ENCODE data around the gene PDE11A.
A peak's percentile ranks its signal among the peaks of the same experiment; 100 is the strongest.
"Not testable (repeated sequence)": the region's sequence is repeated elsewhere in the genome, so short reads cannot be mapped to it uniquely, and the experiment has no call there.

The PDE11A gene

GRCh38 chr2:178008636-178009289, 63.8 kb downstream of the PDE11A start:
- DNase-seq: no peak

GRCh38 chr2:178006710-178007109, 65.9 kb downstream of the PDE11A start:
- DNase-seq: no peak

DNA sequence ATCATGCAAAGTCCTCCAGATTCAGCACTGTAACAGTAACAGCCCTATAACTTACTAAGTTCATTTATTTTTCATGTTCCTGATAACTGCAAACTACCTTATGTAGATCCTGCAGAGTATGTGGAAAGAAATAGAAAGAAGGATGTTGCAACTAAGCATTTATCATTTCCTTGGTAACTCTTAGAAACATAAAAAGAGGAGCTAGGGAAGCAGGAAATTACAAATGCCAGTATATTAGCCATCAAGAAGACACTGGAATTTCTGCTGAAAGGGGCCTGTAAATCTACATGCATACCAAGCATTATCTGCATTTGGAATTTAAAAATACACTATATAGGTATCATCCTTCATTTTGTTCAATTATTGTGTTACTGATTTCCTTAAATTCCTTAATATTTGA, 66.8 kb downstream of the PDE11A start:
- no peak for DNase-seq

DNA sequence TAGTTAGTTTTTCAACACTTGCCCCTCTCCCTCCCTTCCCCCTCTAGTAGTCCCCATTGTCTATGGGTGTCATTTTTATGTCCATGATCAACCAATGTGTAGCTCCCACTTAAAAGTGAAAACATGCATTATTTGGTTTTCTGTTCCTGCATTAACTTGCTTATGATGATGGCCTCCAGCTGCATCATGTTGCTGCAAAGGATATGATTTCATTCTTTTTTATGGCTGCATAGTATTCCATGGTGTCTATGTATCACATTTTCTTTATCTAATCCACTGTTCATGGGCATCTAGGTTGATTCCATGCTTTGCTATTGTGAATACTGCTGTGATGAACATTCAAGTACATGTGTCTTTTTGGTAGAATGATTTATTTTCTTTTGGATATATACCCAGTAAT, 70.5 kb downstream of the PDE11A start:
- DNase-seq: no peak

DNA sequence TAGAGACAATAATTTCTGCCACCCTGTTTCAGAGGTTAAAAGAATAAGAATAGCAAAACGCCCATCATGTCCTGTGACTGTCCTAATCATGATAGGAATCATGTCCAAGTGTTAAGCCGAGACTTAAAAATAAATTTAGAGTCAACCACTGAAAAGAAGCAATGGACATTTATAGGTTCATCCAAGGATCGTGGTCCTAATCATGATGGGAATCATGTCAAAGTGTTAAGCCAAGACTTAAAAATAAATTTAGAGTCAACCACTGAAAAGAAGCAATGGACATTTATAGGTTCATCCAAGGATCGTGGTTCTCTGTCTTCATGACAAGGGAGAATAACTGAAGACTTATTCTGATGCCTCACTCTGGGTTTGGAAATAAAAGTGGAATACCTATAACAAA, 73.6 kb downstream of the PDE11A start:
- no peak for DNase-seq

- no peak for DNase-seq
Observed at GRCh38 chr2:177998006-177998405, 74.6 kb downstream of the PDE11A start.

GRCh38 chr2:177992992-177993391, 79.6 kb downstream of the PDE11A start:
- DNase-seq: no peak

GRCh38 chr2:177989029-177989885, 83.3 kb downstream of the PDE11A start:
- no peak for DNase-seq

DNA sequence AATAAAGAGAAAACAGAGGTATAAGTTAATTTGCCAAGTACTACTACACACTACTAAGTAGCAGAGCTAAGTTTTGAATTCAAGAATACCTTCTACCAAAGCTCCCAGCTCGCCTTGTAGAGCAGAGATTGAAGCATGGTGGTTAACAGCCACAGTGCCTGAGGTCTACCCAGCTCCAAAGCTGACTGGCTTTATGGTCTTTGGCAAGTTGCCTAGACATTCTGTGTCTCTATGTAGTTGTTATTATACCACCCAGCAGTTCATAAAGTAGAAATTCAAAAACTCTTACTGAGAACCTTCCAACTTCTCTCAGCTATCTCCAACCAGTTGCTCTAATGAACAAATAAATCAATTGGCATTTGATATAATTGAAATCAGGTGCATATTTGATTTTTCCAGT, 87.8 kb downstream of the PDE11A start:
- no peak for DNase-seq

DNA sequence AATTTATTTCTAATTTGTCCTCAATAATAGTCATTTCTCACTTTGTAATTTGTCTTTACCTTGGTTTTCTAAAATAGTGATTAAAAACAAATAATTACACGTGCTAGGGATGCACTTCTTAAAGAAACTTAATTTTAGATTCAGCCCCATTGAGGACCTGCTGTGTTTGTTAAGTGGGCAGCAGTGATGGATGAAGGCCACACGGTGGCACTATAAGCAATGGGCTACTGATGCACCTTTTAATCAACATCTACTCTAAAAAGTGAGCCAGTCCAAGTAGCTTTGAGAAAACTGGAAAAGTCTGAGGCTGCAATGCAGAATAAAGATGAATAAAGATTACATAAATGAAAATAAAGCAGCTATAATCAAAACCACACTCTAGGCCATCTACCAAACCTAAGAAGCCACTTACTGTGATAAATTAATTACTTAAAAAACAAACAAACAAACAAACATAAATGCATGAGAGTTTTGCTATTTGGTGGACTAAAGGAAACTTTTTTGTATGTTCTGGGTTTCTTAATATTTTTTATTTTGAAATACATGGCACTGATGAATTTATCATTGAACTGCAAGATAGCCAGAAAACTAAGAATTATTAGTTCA, 89.3 kb downstream of the PDE11A start:
- DNase-seq: peak; percentile 21

DNA sequence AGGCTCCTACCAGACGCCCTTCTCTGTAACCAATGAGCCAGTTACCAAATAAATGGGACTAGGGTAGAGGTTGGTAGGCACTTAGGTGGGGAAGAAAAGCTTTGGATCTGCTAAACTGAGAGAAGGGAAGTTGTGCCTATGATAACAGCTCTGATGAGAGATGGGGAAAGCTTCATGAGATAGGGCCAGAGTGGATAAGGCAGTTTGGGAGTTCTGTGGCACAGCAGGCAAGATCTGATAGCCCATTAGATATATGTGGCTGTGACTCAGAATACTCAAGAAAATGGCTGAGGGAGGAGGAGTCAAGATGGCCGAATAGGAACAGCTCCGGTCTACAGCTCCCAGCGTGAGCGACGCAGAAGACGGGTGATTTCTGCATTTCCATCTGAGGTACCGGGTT, 99.8 kb downstream of the PDE11A start:
- DNase-seq: no peak

- no peak for DNase-seq
Observed at GRCh38 chr2:177972123-177972522, 100.5 kb downstream of the PDE11A start.

- DNase-seq: no peak
Observed at GRCh38 chr2:177970670-177971454, 101.7 kb downstream of the PDE11A start.

DNA sequence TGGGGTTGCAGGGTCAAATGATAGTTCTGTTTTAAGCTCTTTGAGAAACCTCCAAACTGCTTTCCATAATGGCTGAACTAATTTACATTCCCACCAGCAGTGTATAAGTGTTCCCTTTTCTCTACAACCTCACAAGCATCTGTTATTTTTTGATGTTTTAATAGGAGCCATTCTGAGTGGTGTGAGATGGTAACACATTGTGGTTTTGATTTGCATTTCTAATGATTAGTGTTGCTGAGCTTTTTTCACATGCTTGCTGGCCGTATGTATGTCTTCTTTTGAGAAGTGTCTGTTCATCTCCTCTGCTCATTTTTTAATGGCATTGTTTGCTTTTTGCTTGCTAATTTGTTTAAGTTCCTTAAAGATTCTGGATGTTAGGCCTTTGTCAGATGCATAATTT, 107.7 kb downstream of the PDE11A start:
- DNase-seq: no peak

DNA sequence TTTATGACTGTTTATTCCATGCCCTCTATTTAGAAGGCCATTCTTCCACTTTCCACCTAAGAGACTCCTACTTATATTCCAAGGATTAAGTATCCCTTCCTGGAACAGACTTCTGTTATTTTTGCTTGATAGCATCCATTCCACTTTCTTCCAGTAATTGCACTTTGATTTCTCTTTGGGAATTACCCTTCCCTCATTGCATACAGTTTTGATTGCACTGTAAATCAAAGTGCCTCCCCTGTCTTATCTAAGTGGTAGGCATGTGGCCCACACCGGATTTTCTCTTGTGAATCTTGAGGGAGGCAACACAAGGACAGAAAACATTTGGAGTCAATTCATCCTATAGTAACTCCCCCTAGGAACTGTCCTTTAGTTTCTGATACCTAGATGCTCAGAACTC, 120.4 kb downstream of the PDE11A start:
- DNase-seq: no peak

DNA sequence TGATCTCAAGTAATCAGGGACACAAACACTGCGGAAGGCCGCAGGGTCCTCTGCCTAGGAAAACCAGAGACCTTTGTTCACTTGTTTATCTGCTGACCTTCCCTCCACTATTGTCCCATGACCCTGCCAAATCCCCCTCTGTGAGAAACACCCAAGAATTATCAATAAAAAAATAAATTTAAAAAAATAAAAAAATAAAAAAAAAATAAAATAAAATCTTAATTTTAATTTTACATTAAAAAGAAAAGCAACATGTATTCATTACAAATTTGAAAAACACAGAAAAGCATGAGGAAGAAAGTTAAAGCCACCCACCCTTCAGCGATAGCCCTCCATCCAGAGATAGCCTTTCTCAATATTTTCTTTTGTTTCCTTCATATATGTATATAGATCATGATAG, 125.0 kb downstream of the PDE11A start:
- DNase-seq: not testable (repeated sequence)

- DNase-seq: not testable (repeated sequence)
Observed at GRCh38 chr2:177944530-177944929, 128.0 kb downstream of the PDE11A start.

GRCh38 chr2:177942731-177943130, 129.8 kb downstream of the PDE11A start:
- DNase-seq: no peak

GRCh38 chr2:177939211-177939610, 133.4 kb downstream of the PDE11A start:
- DNase-seq: no peak

GRCh38 chr2:177930916-177931315, 141.7 kb downstream of the PDE11A start:
- no peak for DNase-seq

DNA sequence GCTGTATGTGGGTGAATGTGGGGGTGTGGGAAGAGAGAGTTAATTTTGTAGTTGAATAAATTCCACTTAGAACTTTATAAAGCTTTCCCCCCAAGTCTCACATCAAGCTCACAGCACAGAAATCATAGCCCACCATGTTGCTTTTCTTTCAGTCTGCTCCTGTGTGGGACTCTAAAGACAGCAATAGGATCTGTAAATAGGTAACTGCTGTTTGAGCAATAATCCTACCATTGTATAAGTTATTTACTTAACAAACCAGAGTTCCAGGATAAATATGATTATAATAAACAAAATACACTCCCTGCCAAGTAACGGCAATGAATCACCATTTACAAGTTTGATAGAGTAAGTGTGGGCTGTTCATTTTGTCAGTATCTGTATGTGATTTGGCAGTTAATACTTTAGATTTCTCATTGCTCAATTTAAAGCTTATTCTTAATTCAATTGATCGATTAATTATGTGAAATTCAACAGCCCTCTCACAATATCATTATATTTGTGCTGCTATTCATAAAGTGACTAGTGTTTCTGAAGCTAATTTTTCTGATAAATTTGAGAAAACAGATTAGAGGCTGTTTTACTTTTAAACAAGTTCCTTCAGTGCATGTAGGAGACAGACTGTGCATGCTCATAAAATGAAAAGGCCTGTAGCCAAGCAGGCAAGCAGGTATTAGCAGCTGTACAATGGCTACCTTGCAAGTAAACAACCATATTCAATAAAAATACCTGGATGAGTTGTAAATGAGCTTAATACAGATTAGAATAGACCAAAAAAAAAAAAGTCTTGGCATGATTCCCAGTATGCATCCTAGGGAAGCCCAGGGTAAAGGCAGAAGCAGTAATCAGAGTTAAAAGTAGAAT, 142.7 kb downstream of the PDE11A start:
- no peak for DNase-seq

GRCh38 chr2:177923323-177923722, 149.3 kb downstream of the PDE11A start:
- DNase-seq: no peak

Data from activated CD4-positive, alpha-beta T cell treated with anti-CD3 and anti-CD28 coated beads for 48 hours (primary cell).